Natural killer cell treated with Interleukin-12 subunit alpha and Interleukin-12 subunit beta and Interleukin-15 and Interleukin-18, amount 100 ng/mL, for 72 hours (primary cell): ENCODE measurements around the gene MARK2. TPM values are rescaled to one million over a fixed set of nuclear protein-coding genes. Genes with fewer than 3 reads are reported as not detected.

Source experiments
- ATAC-seq, 2 donors: fragments of 150-1000 bp; cut with Tn5 transposase in 1 of 2; sonication (Bioruptor Pico), chemical (Tn5 transposase) in 1 of 2; 2 replicates each; pipeline ENCODE4 v1.10.0; 2021
- DNase-seq: peaks from one replicate; pipeline ENCODE4 v3.0.0; 2022; ENCODE audit warnings: low spot score
- H3K27ac Mint-ChIP-seq, 2 donors: 1 replicate in 1 of 2; 2 replicates in 1 of 2; pipeline ENCODE4 v1.8.0; 2022; ENCODE audit warnings: mixed read lengths in 2 of 2, mild to moderate bottlenecking in 1 of 2, moderate library complexity in 1 of 2
- H3K27me3 Mint-ChIP-seq, 2 donors: 1 replicate in 1 of 2; 2 replicates in 1 of 2; pipeline ENCODE4 v1.8.0; 2022; ENCODE audit warnings: mixed read lengths in 2 of 2
- H3K36me3 Mint-ChIP-seq: one replicate; pipeline ENCODE4 v1.8.0; 2022; ENCODE audit warnings: mixed read lengths
- H3K4me1 Mint-ChIP-seq, 2 donors: 1 replicate in 1 of 2; 2 replicates in 1 of 2; pipeline ENCODE4 v1.8.0; 2022; ENCODE audit warnings: low read depth in 2 of 2, mixed read lengths in 2 of 2, mild to moderate bottlenecking in 1 of 2
- H3K4me3 Mint-ChIP-seq: one replicate; pipeline ENCODE4 v1.8.0; 2022; ENCODE audit warnings: mixed read lengths
- H3K9me3 Mint-ChIP-seq: 2 replicates; pipeline ENCODE4 v1.8.0; 2022; ENCODE audit warnings: mixed read lengths
- total RNA-seq, 2 donors: library from RNA; stranded (reverse); gene quantifications; one replicate each; pipeline ENCODE4 v1.2.3, GENCODE V29; 2022

The MARK2 gene
- total RNA-seq, 2 donors from 2014 or later = 54.9 to 68.5 TPM

GRCh38 chr11:63906087-63906486 is 67.2 kb downstream of the MARK2 start:
- H3K27me3 Mint-ChIP-seq = no peaks in the 10 kb centered on the region
- H3K4me1 Mint-ChIP-seq = peaks cover 0 to 2% of the 10 kb centered on the region in 2 donors
- peaks cover 14% of the 10 kb centered on the region for H3K36me3 Mint-ChIP-seq
- ATAC-seq (no peak), DNase-seq (no peak)
- H3K27ac Mint-ChIP-seq = peak overlapping the region in 1 of 2 donors; percentile 62
- H3K9me3 Mint-ChIP-seq = no peaks in the 10 kb centered on the region
- H3K4me3 Mint-ChIP-seq = no peak overlapping the region

GRCh38 chr11:63906585-63906984 is 67.7 kb downstream of the MARK2 start:
- H3K27ac Mint-ChIP-seq = peak overlapping the region in 1 of 2 donors; percentile 62
- H3K4me3 Mint-ChIP-seq = no peak overlapping the region
- no peaks in the 10 kb centered on the region for H3K9me3 Mint-ChIP-seq
- H3K4me1 Mint-ChIP-seq = peaks cover 0 to 2% of the 10 kb centered on the region in 2 donors
- no peak for DNase-seq
- ATAC-seq = no peak
- no peaks in the 10 kb centered on the region for H3K27me3 Mint-ChIP-seq
- peaks cover 9% of the 10 kb centered on the region for H3K36me3 Mint-ChIP-seq

GRCh38 chr11:63907063-63907462 is 68.2 kb downstream of the MARK2 start:
- ATAC-seq (no peak), DNase-seq (no peak)
- Mint-ChIP-seq H3K4me3 (no peak overlapping the region), H3K9me3 (no peaks in the 10 kb centered on the region), H3K27me3 (no peaks in the 10 kb centered on the region), H3K4me1 (peaks cover 0 to 2% of the 10 kb centered on the region in 2 donors), H3K27ac (peak overlapping the region in 1 of 2 donors; percentile 62), H3K36me3 (peaks cover 6% of the 10 kb centered on the region)

- Mint-ChIP-seq H3K36me3 (peaks cover 6% of the 10 kb centered on the region), H3K27ac (no peak overlapping the region), H3K4me3 (no peak overlapping the region), H3K27me3 (no peaks in the 10 kb centered on the region), H3K4me1 (peaks cover 0 to 2% of the 10 kb centered on the region in 2 donors), H3K9me3 (no peaks in the 10 kb centered on the region)
- DNase-seq = no peak
- ATAC-seq = no peak
Measured at GRCh38 chr11:63907808-63908530, 69.1 kb downstream of the MARK2 start.

- no peak for DNase-seq
- H3K4me1 Mint-ChIP-seq = peaks cover 0 to 2% of the 10 kb centered on the region in 2 donors
- no peak overlapping the region for H3K27ac Mint-ChIP-seq
- no peak for ATAC-seq
- no peaks in the 10 kb centered on the region for H3K9me3 Mint-ChIP-seq
- no peak overlapping the region for H3K4me3 Mint-ChIP-seq
- H3K36me3 Mint-ChIP-seq = peaks cover 1% of the 10 kb centered on the region
- no peaks in the 10 kb centered on the region for H3K27me3 Mint-ChIP-seq
Measured at GRCh38 chr11:63908631-63909401, 69.9 kb downstream of the MARK2 start.

- no peaks in the 10 kb centered on the region for H3K36me3 Mint-ChIP-seq
- no peaks in the 10 kb centered on the region for H3K9me3 Mint-ChIP-seq
- H3K4me1 Mint-ChIP-seq = peaks cover 0 to 2% of the 10 kb centered on the region in 2 donors
- DNase-seq = no peak
- H3K27ac Mint-ChIP-seq = no peak overlapping the region
- ATAC-seq = no peak
- no peak overlapping the region for H3K4me3 Mint-ChIP-seq
- no peaks in the 10 kb centered on the region for H3K27me3 Mint-ChIP-seq
Measured at GRCh38 chr11:63909591-63910506, 70.9 kb downstream of the MARK2 start.

GRCh38 chr11:63910675-63911074 is 71.8 kb downstream of the MARK2 start:
- ATAC-seq = no peak
- Mint-ChIP-seq H3K4me3 (no peak overlapping the region), H3K4me1 (peaks cover 0 to 2% of the 10 kb centered on the region in 2 donors), H3K27me3 (peaks cover 0 to 2% of the 10 kb centered on the region in 2 donors), H3K9me3 (no peaks in the 10 kb centered on the region), H3K27ac (no peak overlapping the region), H3K36me3 (no peaks in the 10 kb centered on the region)
- no peak for DNase-seq

GRCh38 chr11:63911440-63911839 is 72.5 kb downstream of the MARK2 start:
- peaks cover 0 to 2% of the 10 kb centered on the region in 2 donors for H3K4me1 Mint-ChIP-seq
- ATAC-seq = no peak
- H3K36me3 Mint-ChIP-seq = no peaks in the 10 kb centered on the region
- no peaks in the 10 kb centered on the region for H3K9me3 Mint-ChIP-seq
- no peak for DNase-seq
- peaks cover 0 to 2% of the 10 kb centered on the region in 2 donors for H3K27me3 Mint-ChIP-seq
- no peak overlapping the region for H3K27ac Mint-ChIP-seq
- H3K4me3 Mint-ChIP-seq = no peak overlapping the region

GRCh38 chr11:63911876-63912275 is 73.0 kb downstream of the MARK2 start:
- Mint-ChIP-seq H3K4me1 (peaks cover 0 to 2% of the 10 kb centered on the region in 2 donors), H3K27ac (no peak overlapping the region), H3K9me3 (no peaks in the 10 kb centered on the region), H3K27me3 (peaks cover 0 to 2% of the 10 kb centered on the region in 2 donors), H3K4me3 (no peak overlapping the region), H3K36me3 (no peaks in the 10 kb centered on the region)
- DNase-seq = no peak
- no peak for ATAC-seq

- H3K4me1 Mint-ChIP-seq = peaks cover 0 to 4% of the 10 kb centered on the region in 2 donors
- DNase-seq = no peak
- no peaks in the 10 kb centered on the region for H3K36me3 Mint-ChIP-seq
- no peak overlapping the region for H3K4me3 Mint-ChIP-seq
- peaks cover 0 to 2% of the 10 kb centered on the region in 2 donors for H3K27me3 Mint-ChIP-seq
- no peak for ATAC-seq
- H3K9me3 Mint-ChIP-seq = no peaks in the 10 kb centered on the region
- H3K27ac Mint-ChIP-seq = no peak overlapping the region
Measured at GRCh38 chr11:63912678-63913077, 73.8 kb downstream of the MARK2 start.

GRCh38 chr11:63913866-63914830 is 75.2 kb downstream of the MARK2 start:
- H3K4me3 Mint-ChIP-seq = no peak overlapping the region
- ATAC-seq = no peak
- no peak overlapping the region for H3K27ac Mint-ChIP-seq

GRCh38 chr11:63914896-63915691 is 76.2 kb downstream of the MARK2 start:
- H3K27me3 Mint-ChIP-seq = peaks cover 0 to 5% of the 10 kb centered on the region in 2 donors
- peaks cover 0 to 11% of the 10 kb centered on the region in 2 donors for H3K4me1 Mint-ChIP-seq
- H3K4me3 Mint-ChIP-seq = peak overlapping the region; percentile 62
- no peak for DNase-seq
- no peaks in the 10 kb centered on the region for H3K9me3 Mint-ChIP-seq
- ATAC-seq = no peak
- no peak overlapping the region for H3K27ac Mint-ChIP-seq
- no peaks in the 10 kb centered on the region for H3K36me3 Mint-ChIP-seq

More at GRCh38 chr11:63913866-63914830, 75.2 kb downstream of the MARK2 start:
- DNase-seq = no peak
- Mint-ChIP-seq H3K4me1 (peaks cover 0 to 11% of the 10 kb centered on the region in 2 donors), H3K9me3 (no peaks in the 10 kb centered on the region), H3K36me3 (no peaks in the 10 kb centered on the region), H3K27me3 (peaks cover 0 to 5% of the 10 kb centered on the region in 2 donors)
